H1 (cell line): ENCODE results near the gene RIN1. TPM values are rescaled to one million over a fixed set of nuclear protein-coding genes. Genes with fewer than 3 reads are reported as not detected.
A peak's percentile ranks its signal among the peaks of the same experiment; 100 is the strongest.

Source experiments
- CTCF ChIA-PET: fragments of 300-600 bp; sonication (Branson Sonifier 250); formaldehyde crosslinking; loops from one replicate; lab custom pipeline; 2021; ENCODE audit not compliant: partially characterized antibody; lab: Charles Lee
- POLR2A ChIA-PET: fragments of 300-600 bp; sonication (Branson Sonifier 250); formaldehyde crosslinking; loops from one replicate; lab custom pipeline; 2021; ENCODE audit warnings: inconsistent platforms; ENCODE audit not compliant: partially characterized antibody; lab: Charles Lee
- DNase-seq, 2 experiments: peaks; one replicate each; pipeline versions ENCODE4 v3.0.0 to v3.0.0-alpha.2; 2010 to 2022; ENCODE audit warnings: low spot score in 2 of 2, low read depth in 1 of 2, mixed read lengths in 1 of 2
- FAIRE-seq: peaks from 2 replicates; lab custom pipeline; 2011; peaks lifted over from hg19 to GRCh38; lab: Jason Lieb, UNC
- H2AFZ ChIP-seq: 2 replicates; pipeline ENCODE4 v1.8.1; 2012; ENCODE audit warnings: low read length, inconsistent platforms
- H2AK5ac ChIP-seq: 2 replicates; pipeline ENCODE4 v1.6.1; 2013; ENCODE audit warnings: low read depth, low read length
- H2BK120ac ChIP-seq: replicated peaks from 2 replicates; pipeline ENCODE3; 2013; ENCODE audit warnings: low read depth, low read length, inconsistent platforms
- H2BK12ac ChIP-seq: 2 replicates; pipeline ENCODE4 v1.6.1; 2013; ENCODE audit warnings: low read depth, low read length
- H2BK15ac ChIP-seq: 2 replicates; pipeline ENCODE4 v1.6.1; 2013; ENCODE audit warnings: low read length
- H2BK20ac ChIP-seq: 2 replicates; pipeline ENCODE4 v1.6.1; 2013; ENCODE audit warnings: low read length
- H2BK5ac ChIP-seq: 2 replicates; pipeline ENCODE4 v1.6.1; 2013; ENCODE audit warnings: low read depth, low read length
- H3K14ac ChIP-seq: 2 replicates; pipeline ENCODE4 v1.6.1; 2013; ENCODE audit warnings: inconsistent platforms; ENCODE audit not compliant: insufficient read length
- H3K18ac ChIP-seq: 2 replicates; pipeline ENCODE4 v1.6.1; 2013; ENCODE audit warnings: low read length; ENCODE audit errors: extremely low read depth
- H3K23ac ChIP-seq: 2 replicates; pipeline ENCODE4 v1.6.1; 2013; ENCODE audit warnings: inconsistent platforms; ENCODE audit not compliant: insufficient read length
- H3K23me2 ChIP-seq: 2 replicates; pipeline ENCODE4 v1.6.1; 2013; ENCODE audit warnings: low read depth, low read length
- H3K27ac ChIP-seq: 2 replicates; pipeline ENCODE4 v1.6.1; 2011; ENCODE audit warnings: low read depth, low read length, inconsistent platforms
- H3K27me3 ChIP-seq, 4 experiments: replicated peaks in 1 of 4; 1 replicate in 1 of 4; 2 replicates in 3 of 4; pipeline versions ENCODE4 v1.6.1 to v1.8.1; 2011 to 2013; ENCODE audit warnings: low read length in 3 of 4, mild to moderate bottlenecking in 3 of 4, inconsistent platforms in 2 of 4, mixed read lengths in 2 of 4, moderate library complexity in 1 of 4; ENCODE audit not compliant: control insufficient read depth in 3 of 4, insufficient read depth in 3 of 4; ENCODE audit errors: extremely low read depth in 1 of 4
- H3K36me3 ChIP-seq, 4 experiments: 2 replicates each; pipeline versions ENCODE4 v1.6.1 to v1.8.1; 2011 to 2013; ENCODE audit warnings: mild to moderate bottlenecking in 4 of 4, low read length in 3 of 4, moderate library complexity in 2 of 4, control low read depth in 1 of 4, inconsistent platforms in 1 of 4; ENCODE audit not compliant: insufficient read depth in 4 of 4, control insufficient read depth in 2 of 4
- H3K4ac ChIP-seq: replicated peaks from 2 replicates; pipeline ENCODE3; 2013; ENCODE audit warnings: low read length, low read depth, mixed read lengths, inconsistent platforms; ENCODE audit not compliant: insufficient read length
- H3K4me1 ChIP-seq, 4 experiments: replicated peaks in 1 of 4; 1 replicate in 1 of 4; 2 replicates in 3 of 4; pipeline versions ENCODE4 v1.6.1 to v1.8.1; 2011 to 2013; ENCODE audit warnings: low read length in 3 of 4, inconsistent platforms in 2 of 4, mixed read lengths in 1 of 4; ENCODE audit not compliant: insufficient read depth in 4 of 4, control insufficient read depth in 3 of 4
- H3K4me2 ChIP-seq, 2 experiments: 2 replicates each; pipeline versions ENCODE4 v1.6.1 to v1.8.1; 2011 to 2013; ENCODE audit warnings: low read depth in 2 of 2, low read length in 2 of 2, control low read depth in 1 of 2, inconsistent platforms in 1 of 2, mild to moderate bottlenecking in 1 of 2; ENCODE audit not compliant: insufficient read depth in 1 of 2
- H3K4me3 ChIP-seq, 4 experiments: fragments of 200-600, 300-600 bp in 1 of 4; sonication (generic), shearing (Covaris generic), sonication (Bioruptor Twin) in 1 of 4; 2 replicates each; pipeline versions ENCODE4 v1.5.1 to v1.8.1; 2011 to 2016; ENCODE audit warnings: low read length in 4 of 4, low read depth in 3 of 4, control low read depth in 2 of 4, inconsistent platforms in 2 of 4, mild to moderate bottlenecking in 2 of 4, mixed read lengths in 1 of 4, moderate library complexity in 1 of 4; ENCODE audit not compliant: insufficient read depth in 2 of 4; ENCODE audit errors: extremely low read depth in 1 of 4
- H3K56ac ChIP-seq: replicated peaks from 2 replicates; pipeline ENCODE3; 2013; ENCODE audit warnings: low read depth, mild to moderate bottlenecking, mixed read lengths, low read length, inconsistent platforms; ENCODE audit not compliant: insufficient read length
- H3K79me1 ChIP-seq: 2 replicates; pipeline ENCODE4 v1.6.1; 2013; ENCODE audit warnings: low read depth, low read length, control low read depth
- H3K79me2 ChIP-seq, 2 experiments: 2 replicates each; pipeline versions ENCODE4 v1.6.1 to v1.8.1; 2012 to 2013; ENCODE audit warnings: low read length in 2 of 2, mild to moderate bottlenecking in 2 of 2, inconsistent platforms in 1 of 2; ENCODE audit not compliant: insufficient read depth in 2 of 2, control insufficient read depth in 1 of 2
- H3K9ac ChIP-seq, 4 experiments: replicated peaks in 1 of 4; 1 replicate in 1 of 4; 2 replicates in 3 of 4; pipeline versions ENCODE4 v1.6.1 to v1.8.1; 2011 to 2013; ENCODE audit warnings: low read depth in 3 of 4, low read length in 3 of 4, control low read depth in 2 of 4, mild to moderate bottlenecking in 2 of 4, moderate library complexity in 2 of 4, inconsistent platforms in 1 of 4; ENCODE audit errors: extremely low read depth in 1 of 4
- H3K9me3 ChIP-seq, 2 experiments: 2 replicates each; pipeline versions ENCODE4 v1.6.1 to v1.8.1; 2012 to 2013; ENCODE audit warnings: mild to moderate bottlenecking in 2 of 2, moderate library complexity in 2 of 2, control low read depth in 1 of 2, inconsistent platforms in 1 of 2, low read depth in 1 of 2, low read length in 1 of 2, mixed read lengths in 1 of 2; ENCODE audit not compliant: insufficient read depth in 2 of 2
- H4K20me1 ChIP-seq, 2 experiments: replicated peaks in 1 of 2; 2 replicates each; pipeline versions ENCODE3 to v1.8.1; 2011 to 2013; ENCODE audit warnings: inconsistent platforms in 2 of 2, low read length in 2 of 2, mild to moderate bottlenecking in 1 of 2; ENCODE audit not compliant: insufficient read depth in 2 of 2, control insufficient read depth in 1 of 2
- H4K5ac ChIP-seq: 2 replicates; pipeline ENCODE4 v1.6.1; 2013; ENCODE audit warnings: low read length, low read depth, mixed read lengths, inconsistent platforms; ENCODE audit not compliant: insufficient read length
- H4K8ac ChIP-seq: 2 replicates; pipeline ENCODE4 v1.8.0; 2013; ENCODE audit warnings: mild to moderate bottlenecking, moderate library complexity, low read length, inconsistent platforms; ENCODE audit not compliant: insufficient read depth; ENCODE audit errors: extremely low read depth
- H4K91ac ChIP-seq: replicated peaks from 2 replicates; pipeline ENCODE3; 2013; ENCODE audit warnings: low read length, mixed read lengths, inconsistent platforms; ENCODE audit not compliant: insufficient read length
- BACH1 ChIP-seq: IDR thresholded peaks from 2 replicates; pipeline ENCODE4 v1.6.1; 2012; ENCODE audit warnings: low read length, improper control_type of control experiment
- CBX5 ChIP-seq: fragments of 300-800, 300-1000 bp; sonication (generic); IDR thresholded peaks from 2 replicates; pipeline ENCODE4 v1.7.1; 2016; ENCODE audit warnings: antibody characterized with exemption, low read length, low read depth
- CTCF ChIP-seq, 3 experiments: IDR thresholded peaks; 1 replicate in 2 of 3; 2 replicates in 1 of 3; pipeline versions ENCODE4 v1.5.1 to v1.6.1; 2011; ENCODE audit warnings: low read length in 3 of 3, mild to moderate bottlenecking in 3 of 3, inconsistent platforms in 2 of 3, low read depth in 1 of 3, moderate library complexity in 1 of 3; ENCODE audit not compliant: insufficient read depth in 1 of 3; ENCODE audit errors: control extremely low read depth in 1 of 3
- FOSL1 ChIP-seq: IDR thresholded peaks from 2 replicates; pipeline ENCODE4 v1.6.1; 2011; ENCODE audit warnings: mild to moderate bottlenecking, low read depth, low read length, moderate library complexity; ENCODE audit not compliant: insufficient read depth
- KDM4A ChIP-seq: IDR thresholded peaks from one replicate; pipeline ENCODE4 v1.7.1; 2012; ENCODE audit warnings: low read depth, mild to moderate bottlenecking, moderate library complexity, low read length, inconsistent platforms; ENCODE audit not compliant: severe bottlenecking
- NRF1 ChIP-seq: IDR thresholded peaks from 2 replicates; pipeline ENCODE4 v1.6.1; 2011; ENCODE audit warnings: mild to moderate bottlenecking, low read depth, low read length, improper control_type of control experiment
- SIX5 ChIP-seq: IDR thresholded peaks from 2 replicates; pipeline ENCODE4 v1.6.1; 2011; ENCODE audit warnings: mild to moderate bottlenecking, low read depth, low read length
- TAF7 ChIP-seq: optimal IDR thresholded peaks from 2 replicates; pipeline ENCODE3; 2011; ENCODE audit warnings: low read depth, mild to moderate bottlenecking, inconsistent platforms, low read length, moderate library complexity, borderline replicate concordance
- TBP ChIP-seq: IDR thresholded peaks from 2 replicates; pipeline ENCODE4 v1.6.1; 2011; ENCODE audit warnings: low read depth, low read length, improper control_type of control experiment
- YY1 ChIP-seq: IDR thresholded peaks from 2 replicates; pipeline ENCODE4 v1.6.1; 2011; ENCODE audit warnings: low read depth, mild to moderate bottlenecking, low read length
- whole genome bisulfite sequencing, 2 experiments: shearing (Covaris generic) in 1 of 2; methylation state at CpG; one replicate each; pipeline versions ENCODE4 v1.1.6 to v1.1.7; 2013 to 2015; ENCODE audit warnings: low lambda C conversion rate in 2 of 2, mixed read lengths in 2 of 2, inconsistent platforms in 1 of 2, low coverage in 1 of 2, missing lambda C conversion rate in 1 of 2; ENCODE audit not compliant: insufficient replicate concordance in 2 of 2, insufficient coverage in 1 of 2, insufficient read length in 1 of 2; ENCODE audit errors: extremely low coverage in 1 of 2, missing lambda C conversion rate in 1 of 2; 5-methylcytosine and 5-hydroxymethylcytosine counted together
- polyA plus RNA-seq, 7 experiments: library from polyadenylated mRNA; depleted of rRNA in 3 of 7; stranded (reverse) in 5 of 7; unstranded in 2 of 7; fragments of >200 nt in 5 of 7; fragments of 200-250 nt in 2 of 7; gene quantifications; 1 replicate in 5 of 7; 2 replicates in 1 of 7; 4 replicates in 1 of 7; pipeline versions ENCODE4 v1.2.1 to v1.2.3, GENCODE V29; 2011 to 2013; ENCODE audit warnings: missing spikeins in 2 of 7, mixed read lengths in 2 of 7
- total RNA-seq: library from RNA; stranded (reverse); fragmentation: NEBNext Ultra II Directional; extraction: Animal tissue kit (Norgen Biotek cat#: 25700); gene quantifications from 2 replicates; pipeline ENCODE4 v1.2.1, GENCODE V29; 2021

Gene RIN1
- total and polyA plus RNA-seq, 2 of the 8 experiments (the other 6 are each of a cell fraction or from before 2014, with no cell fraction given): 2.5 to 5.4 TPM

DNA sequence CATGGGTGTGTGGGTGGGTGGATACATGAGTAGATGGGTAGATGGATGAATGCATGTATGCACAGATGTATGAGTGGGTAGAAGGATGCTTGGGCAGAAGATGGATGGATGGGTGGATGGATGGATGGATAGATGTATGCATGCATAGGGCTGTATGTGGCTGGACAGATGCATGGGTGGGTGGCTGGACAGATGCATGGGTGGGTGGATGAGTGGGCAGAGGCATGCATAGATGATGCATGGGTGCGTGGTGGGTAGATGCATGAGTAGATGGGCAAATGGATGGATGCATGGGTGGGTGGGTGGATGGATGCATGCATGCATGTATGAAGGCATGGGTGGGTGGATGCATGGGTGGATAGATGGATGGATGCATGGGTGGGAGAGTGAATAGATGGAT, 12.6 kb downstream of the RIN1 start:
- Histone ChIP-seq H3K18ac (no peak overlapping the region), H2BK12ac (peak overlapping the region; percentile 12; the same call in 1 of the 2 replicates), H3K27me3 (peaks cover 0 to 7% (median 7%) of the 10 kb centered on the region in 4 experiments; a peak in 3 of 7 replicates), H3K56ac (no peak overlapping the region), H2BK20ac (no peak overlapping the region), H4K5ac (no peak overlapping the region), H3K9me3 (no peaks in the 10 kb centered on the region), H2BK120ac (no peak overlapping the region), H3K23ac (no peak overlapping the region), H3K79me2 (no peaks in the 10 kb centered on the region), H4K20me1 (no peaks in the 10 kb centered on the region), H3K14ac (no peak overlapping the region), H3K27ac (no peak overlapping the region), H3K4me1 (peaks cover 3 to 11% (median 7%) of the 10 kb centered on the region in 4 experiments; a peak in 6 of 7 replicates), H2BK5ac (no peak overlapping the region), H3K4me2 (no peak overlapping the region), H4K8ac (no peak overlapping the region), H2BK15ac (no peak overlapping the region), H3K36me3 (no peaks in the 10 kb centered on the region), H4K91ac (no peak overlapping the region), H3K9ac (no peak overlapping the region), H2AFZ (no peak overlapping the region), H3K23me2 (peaks cover 3% of the 10 kb centered on the region; the same call in 1 of the 2 replicates), H3K4me3 (no peak overlapping the region), H2AK5ac (no peak overlapping the region), H3K79me1 (no peaks in the 10 kb centered on the region), H3K4ac (no peak overlapping the region)
- ChIA-PET CTCF (interaction anchor here (1.2 to 4.0 kb wide), 3 partner anchors 11 to 40 kb away, joined by 3 to 73 read pairs (median 6); no protein-coding TSS in a partner anchor), POLR2A (interaction anchor here (2.2 kb wide), 1 partner anchor 10 kb away, joined by 6 read pairs; no protein-coding TSS in a partner anchor)
- DNase-seq: no peak
- 93% methylated on average over 1 of the region's 1 CpG; no CpG with 5 or more reads in 1 of the 2 experiments for WGBS, 2 experiments
- no peak for FAIRE-seq
- TF ChIP-seq NRF1 (no peak), TBP (no peak), TAF7 (no peak), FOSL1 (no peak), CBX5 (no peak), SIX5 (no peak), CTCF (IDR thresholded peaks at IDR 0.05; ENCODE audit: control extremely low read depth in 1 of 3, insufficient read depth in 1 of 3, low read depth in 1 of 3, low read length in 3 of 3) (no peak), BACH1 (no peak), KDM4A (no peak), YY1 (no peak)
